GM12872 (cell line): ENCODE measurements around the gene HOXD4.

ENCODE experiments used
- TF ChIP-seq, protein P1 (sequence below): IDR thresholded peaks from 3 replicates; pipeline ENCODE4 v1.5.1; 2011; ENCODE audit warnings: low read depth, mild to moderate bottlenecking, low read length, moderate library complexity; ENCODE audit not compliant: insufficient read depth

The HOXD4 gene

DNA sequence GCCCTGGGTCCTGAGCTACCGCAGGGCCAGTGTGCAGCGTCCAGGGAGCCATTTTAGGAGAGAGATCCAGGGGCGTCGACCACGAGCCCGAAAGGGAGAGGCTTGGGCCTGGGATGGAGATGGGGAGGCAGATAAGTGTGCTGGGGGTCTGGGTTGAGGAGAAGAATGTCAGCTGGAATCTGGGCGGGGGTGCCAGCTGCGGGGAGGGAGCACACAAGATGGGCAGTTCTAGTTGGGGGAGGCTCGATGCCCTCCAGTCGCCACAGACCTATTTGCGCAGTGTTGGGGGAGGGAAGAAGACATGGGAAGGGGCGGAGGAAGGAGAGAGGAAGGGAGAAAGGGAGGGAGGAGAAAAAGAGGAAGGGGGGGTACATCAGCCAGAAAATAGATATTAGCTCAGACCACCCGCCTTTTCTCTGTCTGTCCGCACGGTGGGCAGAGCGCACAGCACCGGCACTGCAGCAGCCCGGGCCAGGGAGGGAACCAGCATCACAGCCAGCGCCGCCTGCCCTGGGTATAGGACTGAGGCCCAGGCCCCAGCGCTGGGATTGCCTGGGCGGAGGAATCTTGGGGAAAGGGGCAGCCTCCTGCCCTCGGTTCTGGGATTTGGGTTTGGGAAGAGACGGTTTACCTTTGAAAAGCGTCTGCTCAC is 46.1 kb upstream of the HOXD4 start:
- TF ChIP-seq, protein P1, sequence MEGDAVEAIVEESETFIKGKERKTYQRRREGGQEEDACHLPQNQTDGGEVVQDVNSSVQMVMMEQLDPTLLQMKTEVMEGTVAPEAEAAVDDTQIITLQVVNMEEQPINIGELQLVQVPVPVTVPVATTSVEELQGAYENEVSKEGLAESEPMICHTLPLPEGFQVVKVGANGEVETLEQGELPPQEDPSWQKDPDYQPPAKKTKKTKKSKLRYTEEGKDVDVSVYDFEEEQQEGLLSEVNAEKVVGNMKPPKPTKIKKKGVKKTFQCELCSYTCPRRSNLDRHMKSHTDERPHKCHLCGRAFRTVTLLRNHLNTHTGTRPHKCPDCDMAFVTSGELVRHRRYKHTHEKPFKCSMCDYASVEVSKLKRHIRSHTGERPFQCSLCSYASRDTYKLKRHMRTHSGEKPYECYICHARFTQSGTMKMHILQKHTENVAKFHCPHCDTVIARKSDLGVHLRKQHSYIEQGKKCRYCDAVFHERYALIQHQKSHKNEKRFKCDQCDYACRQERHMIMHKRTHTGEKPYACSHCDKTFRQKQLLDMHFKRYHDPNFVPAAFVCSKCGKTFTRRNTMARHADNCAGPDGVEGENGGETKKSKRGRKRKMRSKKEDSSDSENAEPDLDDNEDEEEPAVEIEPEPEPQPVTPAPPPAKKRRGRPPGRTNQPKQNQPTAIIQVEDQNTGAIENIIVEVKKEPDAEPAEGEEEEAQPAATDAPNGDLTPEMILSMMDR: no peak

- TF ChIP-seq, protein P1: no peak
Observed at GRCh38 chr2:176105730-176106580, 45.4 kb upstream of the HOXD4 start.

DNA sequence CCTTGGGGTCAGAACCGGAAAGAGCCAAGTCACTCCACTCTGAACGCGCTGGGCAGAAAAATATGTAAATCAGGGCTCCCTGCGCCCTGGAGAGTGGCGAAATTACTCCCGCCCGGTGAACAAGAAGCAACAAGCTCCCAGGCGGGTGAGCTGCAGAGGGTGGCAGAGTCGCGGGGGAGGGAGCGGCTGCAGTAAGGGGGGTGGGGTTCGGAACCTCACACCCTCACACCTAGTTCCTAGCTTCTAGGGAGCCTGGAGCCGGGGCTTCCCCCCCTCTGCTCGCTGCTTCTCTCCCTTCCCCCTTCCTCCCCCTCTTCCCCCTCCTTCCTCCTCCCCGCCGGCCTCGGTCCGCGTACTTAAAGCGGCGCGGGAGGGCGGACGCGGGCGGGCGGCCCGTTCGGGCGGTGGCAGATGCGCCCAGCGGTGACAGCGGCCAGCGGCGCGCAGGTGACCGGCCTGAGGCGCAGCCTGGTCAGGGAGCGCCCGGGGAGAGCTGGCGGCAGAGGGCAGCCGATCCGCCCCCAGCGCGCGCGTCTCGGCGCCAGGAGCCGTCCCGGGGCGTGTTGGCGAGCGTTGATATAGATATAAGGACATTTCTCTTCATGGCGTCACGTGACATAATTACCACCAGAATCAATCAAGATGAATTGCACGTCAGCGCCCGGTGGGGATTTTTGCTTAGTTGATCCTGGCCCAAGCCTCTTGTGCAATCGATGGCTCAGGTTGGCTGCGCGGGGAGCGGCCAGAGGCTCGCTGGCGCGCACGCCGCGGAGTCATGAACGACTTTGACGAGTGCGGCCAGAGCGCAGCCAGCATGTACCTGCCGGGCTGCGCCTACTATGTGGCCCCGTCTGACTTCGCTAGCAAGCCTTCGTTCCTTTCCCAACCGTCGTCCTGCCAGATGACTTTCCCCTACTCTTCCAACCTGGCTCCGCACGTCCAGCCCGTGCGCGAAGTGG is 44.5 kb upstream of the HOXD4 start, which contains the start of gene HOXD11:
Gene HOXD11, plus strand, starts transcription at position 700 of the 959 bp plus-strand sequence. Its CDS starts 76 bp downstream, at position 776.
- TF ChIP-seq, protein P1: no peak

DNA sequence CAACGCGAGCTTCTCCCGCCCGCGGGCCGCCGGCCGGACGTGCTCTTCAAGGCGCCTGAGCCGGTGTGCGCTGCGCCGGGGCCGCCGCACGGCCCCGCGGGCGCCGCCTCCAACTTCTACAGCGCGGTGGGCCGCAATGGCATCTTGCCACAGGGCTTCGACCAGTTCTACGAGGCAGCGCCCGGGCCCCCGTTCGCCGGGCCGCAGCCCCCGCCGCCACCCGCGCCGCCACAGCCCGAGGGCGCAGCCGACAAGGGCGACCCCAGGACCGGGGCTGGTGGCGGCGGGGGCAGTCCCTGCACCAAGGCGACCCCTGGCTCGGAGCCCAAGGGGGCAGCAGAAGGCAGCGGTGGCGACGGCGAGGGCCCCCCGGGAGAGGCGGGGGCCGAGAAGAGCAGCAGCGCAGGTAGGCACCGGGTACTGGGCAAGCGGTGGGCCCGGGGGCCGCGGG is 43.6 kb upstream of the HOXD4 start:
- TF ChIP-seq, protein P1: no peak

GRCh38 chr2:176109192-176109901 is 42.0 kb upstream of the HOXD4 start:
- TF ChIP-seq, protein P1: no peak

DNA sequence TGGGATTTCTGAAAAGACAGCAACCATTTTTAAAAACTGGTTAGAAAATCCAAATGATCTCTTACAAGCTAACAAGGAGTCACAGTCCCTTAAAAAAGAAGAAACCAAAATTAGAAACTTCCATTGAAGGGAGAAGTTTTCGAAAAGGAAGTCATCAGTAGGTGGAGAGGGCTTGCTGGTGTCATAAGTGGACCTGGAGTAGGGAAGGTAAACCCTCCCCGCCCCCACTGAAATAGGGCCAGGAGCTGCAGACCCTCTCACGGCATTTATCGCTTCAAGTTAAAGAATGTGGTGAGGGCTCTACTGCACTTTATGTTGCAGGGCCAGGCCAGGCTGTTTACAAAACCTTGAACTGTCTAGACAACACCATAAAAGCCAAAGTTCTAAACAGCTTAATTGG is 41.4 kb upstream of the HOXD4 start:
- TF ChIP-seq, protein P1: no peak
